Measurements from ENCODE around the gene HSD17B12. TPM values are rescaled to one million over a fixed set of nuclear protein-coding genes. Genes with fewer than 3 reads are reported as not detected.

Gene HSD17B12
- total and polyA plus RNA-seq, 2 donors (not counting 3 experiments of a cell fraction or from before 2014, with no cell fraction given): 41.5 to 96.5 TPM

DNA sequence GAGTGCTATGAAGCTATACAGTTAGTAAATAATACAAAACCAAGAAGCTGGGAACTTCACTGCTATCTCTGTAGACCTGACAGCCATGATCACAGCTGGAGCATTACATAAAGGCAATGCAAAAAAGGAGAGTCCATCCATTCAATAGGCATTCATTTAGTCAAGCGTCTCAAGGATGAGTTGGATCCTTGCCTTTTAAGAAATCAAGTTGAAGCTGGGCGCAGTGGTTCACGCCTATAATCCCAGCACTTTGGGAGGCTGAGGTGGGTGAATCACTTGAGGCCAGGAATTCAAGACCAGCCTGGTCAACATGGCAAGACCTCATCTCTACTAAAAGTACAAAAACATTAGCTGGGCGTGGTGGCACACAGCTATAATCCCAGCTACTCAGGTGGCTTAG, 152.0 kb downstream of the HSD17B12 start:
- DNase-seq (ENCODE audit: low read depth, low spot score) (no peak), FAIRE-seq (no peak)
- H3K27ac ChIP-seq (ENCODE audit: insufficient read depth, low read depth, low read length): no peak overlapping the region
- H4K20me1 ChIP-seq (replicated peaks; ENCODE audit: control insufficient read depth, extremely low read depth, insufficient read depth, low read length): no peaks in the 10 kb centered on the region
- dilution Hi-C loops (cut with MboI; ENCODE audit: extremely low pct_ligation_motif_present, low sequenced_read_pairs): no loop called here
- TF ChIP-seq, protein P1, sequence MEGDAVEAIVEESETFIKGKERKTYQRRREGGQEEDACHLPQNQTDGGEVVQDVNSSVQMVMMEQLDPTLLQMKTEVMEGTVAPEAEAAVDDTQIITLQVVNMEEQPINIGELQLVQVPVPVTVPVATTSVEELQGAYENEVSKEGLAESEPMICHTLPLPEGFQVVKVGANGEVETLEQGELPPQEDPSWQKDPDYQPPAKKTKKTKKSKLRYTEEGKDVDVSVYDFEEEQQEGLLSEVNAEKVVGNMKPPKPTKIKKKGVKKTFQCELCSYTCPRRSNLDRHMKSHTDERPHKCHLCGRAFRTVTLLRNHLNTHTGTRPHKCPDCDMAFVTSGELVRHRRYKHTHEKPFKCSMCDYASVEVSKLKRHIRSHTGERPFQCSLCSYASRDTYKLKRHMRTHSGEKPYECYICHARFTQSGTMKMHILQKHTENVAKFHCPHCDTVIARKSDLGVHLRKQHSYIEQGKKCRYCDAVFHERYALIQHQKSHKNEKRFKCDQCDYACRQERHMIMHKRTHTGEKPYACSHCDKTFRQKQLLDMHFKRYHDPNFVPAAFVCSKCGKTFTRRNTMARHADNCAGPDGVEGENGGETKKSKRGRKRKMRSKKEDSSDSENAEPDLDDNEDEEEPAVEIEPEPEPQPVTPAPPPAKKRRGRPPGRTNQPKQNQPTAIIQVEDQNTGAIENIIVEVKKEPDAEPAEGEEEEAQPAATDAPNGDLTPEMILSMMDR (IDR thresholded peaks at IDR 0.05; ENCODE audit: extremely low read depth in 1 of 2, insufficient read depth in 1 of 2, low read depth in 1 of 2, low read length in 2 of 2): no peak
- TF ChIP-seq EZH2 (IDR thresholded peaks at IDR 0.05; ENCODE audit: borderline replicate concordance, low read depth, low read length, severe bottlenecking): no peak
- TF ChIP-seq GATA2 (IDR thresholded peaks at IDR 0.05; ENCODE audit: insufficient read depth, insufficient read length, low read depth, low read length): no peak
- TF ChIP-seq POLR2A (IDR thresholded peaks at IDR 0.05; ENCODE audit: low read depth, low read length): no peak
- TF ChIP-seq FOS (IDR thresholded peaks at IDR 0.05; ENCODE audit: borderline replicate concordance, insufficient read depth, low read length): no peak
- TF ChIP-seq JUN (IDR thresholded peaks at IDR 0.05; ENCODE audit: borderline replicate concordance, insufficient read depth, insufficient read length, low read depth): no peak
- no peak for TF ChIP-seq MYC (IDR thresholded peaks at IDR 0.05; ENCODE audit: low read depth, low read length)
- TF ChIP-seq, protein P2, sequence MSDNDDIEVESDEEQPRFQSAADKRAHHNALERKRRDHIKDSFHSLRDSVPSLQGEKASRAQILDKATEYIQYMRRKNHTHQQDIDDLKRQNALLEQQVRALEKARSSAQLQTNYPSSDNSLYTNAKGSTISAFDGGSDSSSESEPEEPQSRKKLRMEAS (IDR thresholded peaks at IDR 0.05; ENCODE audit: insufficient read depth, insufficient read length): no peak
- TF ChIP-seq POLR2AphosphoS5 (IDR thresholded peaks at IDR 0.05; ENCODE audit: insufficient read depth, low read depth, low read length): no peak
- BruUV-seq (replicated peaks): no TSS peak
- no peak overlapping the region for H3K4me2 ChIP-seq (ENCODE audit: insufficient read depth, low read length)
- intact Hi-C loops (cut with micrococcal nuclease): no loop called here
- no peaks in the 10 kb centered on the region for H3K79me2 ChIP-seq (ENCODE audit: control insufficient read depth, insufficient read depth, low read length)
- ChIA-PET CTCF (interaction anchor here (1.2 to 6.7 kb wide), 3 partner anchors 9 to 57 kb away, joined by 3 to 55 read pairs (median 4); no protein-coding TSS in a partner anchor), POLR2A (no interaction called here)
- no peak overlapping the region for H3K4me3 ChIP-seq (replicated peaks in 1 of 3; ENCODE audit: insufficient read depth in 1 of 3, low read depth in 1 of 3, low read length in 3 of 3)
- H3K9ac ChIP-seq (replicated peaks; ENCODE audit: extremely low read depth, insufficient read depth, low read length): no peak overlapping the region
- peaks cover 3% of the 10 kb centered on the region in 2 experiments for H3K36me3 ChIP-seq (ENCODE audit: control insufficient read depth in 2 of 2, extremely low read depth in 1 of 2, insufficient read depth in 2 of 2, low read length in 2 of 2)
- H2AFZ ChIP-seq (ENCODE audit: low read depth, low read length): no peak overlapping the region
- H3K27me3 ChIP-seq (ENCODE audit: control insufficient read depth in 2 of 2, insufficient read depth in 2 of 2, low read length in 2 of 2): no peaks in the 10 kb centered on the region
- peaks cover 15% of the 10 kb centered on the region for H3K4me1 ChIP-seq (ENCODE audit: control insufficient read depth, extremely low read depth, insufficient read depth, low read length)
- no peaks in the 10 kb centered on the region for H3K9me1 ChIP-seq (replicated peaks; ENCODE audit: control insufficient read depth, extremely low read depth, insufficient read depth, low read length)
- no peaks in the 10 kb centered on the region for H3K9me3 ChIP-seq (replicated peaks; ENCODE audit: control insufficient read depth, insufficient read depth, low read length)

Data from endothelial cell of umbilical vein (primary cell).